CD4-positive, alpha-beta T cell treated with Interleukin-21 for 1 hour (primary cell): ENCODE results near the gene SATB2.

Experiments used
- DNase-seq: peaks from one replicate; pipeline ENCODE4 v3.0.0-alpha.2; 2020

Gene SATB2

GRCh38 chr2:199228887-199229819, 228.6 kb downstream of the SATB2 start:
- peak; percentile 5 for DNase-seq

- no peak for DNase-seq
Measured at GRCh38 chr2:199223791-199224190, 233.9 kb downstream of the SATB2 start.

- DNase-seq, result no peak
Measured at GRCh38 chr2:199220920-199221319, 236.8 kb downstream of the SATB2 start.

- DNase-seq, result no peak
Measured at GRCh38 chr2:199219551-199219950, 238.2 kb downstream of the SATB2 start.
